ENCODE results near the gene PTPN7. TPM values are rescaled to one million over a fixed set of nuclear protein-coding genes. Genes with fewer than 3 reads are reported as not detected.

PTPN7 gene
- total RNA-seq, 1 donor from 2014 or later: not detected

DNA sequence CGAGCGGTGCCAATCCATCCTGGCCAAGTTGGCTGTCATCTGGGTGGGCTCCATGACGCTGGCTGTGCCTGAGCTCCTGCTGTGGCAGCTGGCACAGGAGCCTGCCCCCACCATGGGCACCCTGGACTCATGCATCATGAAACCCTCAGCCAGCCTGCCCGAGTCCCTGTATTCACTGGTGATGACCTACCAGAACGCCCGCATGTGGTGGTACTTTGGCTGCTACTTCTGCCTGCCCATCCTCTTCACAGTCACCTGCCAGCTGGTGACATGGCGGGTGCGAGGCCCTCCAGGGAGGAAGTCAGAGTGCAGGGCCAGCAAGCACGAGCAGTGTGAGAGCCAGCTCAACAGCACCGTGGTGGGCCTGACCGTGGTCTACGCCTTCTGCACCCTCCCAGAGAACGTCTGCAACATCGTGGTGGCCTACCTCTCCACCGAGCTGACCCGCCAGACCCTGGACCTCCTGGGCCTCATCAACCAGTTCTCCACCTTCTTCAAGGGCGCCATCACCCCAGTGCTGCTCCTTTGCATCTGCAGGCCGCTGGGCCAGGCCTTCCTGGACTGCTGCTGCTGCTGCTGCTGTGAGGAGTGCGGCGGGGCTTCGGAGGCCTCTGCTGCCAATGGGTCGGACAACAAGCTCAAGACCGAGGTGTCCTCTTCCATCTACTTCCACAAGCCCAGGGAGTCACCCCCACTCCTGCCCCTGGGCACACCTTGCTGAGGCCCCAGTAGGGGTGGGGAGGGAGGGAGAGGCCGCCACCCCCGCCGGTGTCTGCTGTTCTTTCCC lies 32.4 kb downstream of the PTPN7 start:
- TF ChIP-seq, protein P1, sequence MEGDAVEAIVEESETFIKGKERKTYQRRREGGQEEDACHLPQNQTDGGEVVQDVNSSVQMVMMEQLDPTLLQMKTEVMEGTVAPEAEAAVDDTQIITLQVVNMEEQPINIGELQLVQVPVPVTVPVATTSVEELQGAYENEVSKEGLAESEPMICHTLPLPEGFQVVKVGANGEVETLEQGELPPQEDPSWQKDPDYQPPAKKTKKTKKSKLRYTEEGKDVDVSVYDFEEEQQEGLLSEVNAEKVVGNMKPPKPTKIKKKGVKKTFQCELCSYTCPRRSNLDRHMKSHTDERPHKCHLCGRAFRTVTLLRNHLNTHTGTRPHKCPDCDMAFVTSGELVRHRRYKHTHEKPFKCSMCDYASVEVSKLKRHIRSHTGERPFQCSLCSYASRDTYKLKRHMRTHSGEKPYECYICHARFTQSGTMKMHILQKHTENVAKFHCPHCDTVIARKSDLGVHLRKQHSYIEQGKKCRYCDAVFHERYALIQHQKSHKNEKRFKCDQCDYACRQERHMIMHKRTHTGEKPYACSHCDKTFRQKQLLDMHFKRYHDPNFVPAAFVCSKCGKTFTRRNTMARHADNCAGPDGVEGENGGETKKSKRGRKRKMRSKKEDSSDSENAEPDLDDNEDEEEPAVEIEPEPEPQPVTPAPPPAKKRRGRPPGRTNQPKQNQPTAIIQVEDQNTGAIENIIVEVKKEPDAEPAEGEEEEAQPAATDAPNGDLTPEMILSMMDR (IDR thresholded peaks at IDR 0.05; ENCODE audit: unreplicated experiment): no peak
- no peaks in the 10 kb centered on the region for H3K9me3 Mint-ChIP-seq (ENCODE audit: low read depth)
- peaks cover 11% of the 10 kb centered on the region for H3K27me3 Mint-ChIP-seq
- H3K4me1 Mint-ChIP-seq (ENCODE audit: low read depth): no peaks in the 10 kb centered on the region
- no peaks in the 10 kb centered on the region for H3K36me3 Mint-ChIP-seq (ENCODE audit: insufficient read depth)
- H3K27ac Mint-ChIP-seq: no peak overlapping the region
- DNase-seq (ENCODE audit: low spot score, unreplicated experiment): no peak
- no peak overlapping the region for H3K4me3 Mint-ChIP-seq (ENCODE audit: low read depth)

DNA sequence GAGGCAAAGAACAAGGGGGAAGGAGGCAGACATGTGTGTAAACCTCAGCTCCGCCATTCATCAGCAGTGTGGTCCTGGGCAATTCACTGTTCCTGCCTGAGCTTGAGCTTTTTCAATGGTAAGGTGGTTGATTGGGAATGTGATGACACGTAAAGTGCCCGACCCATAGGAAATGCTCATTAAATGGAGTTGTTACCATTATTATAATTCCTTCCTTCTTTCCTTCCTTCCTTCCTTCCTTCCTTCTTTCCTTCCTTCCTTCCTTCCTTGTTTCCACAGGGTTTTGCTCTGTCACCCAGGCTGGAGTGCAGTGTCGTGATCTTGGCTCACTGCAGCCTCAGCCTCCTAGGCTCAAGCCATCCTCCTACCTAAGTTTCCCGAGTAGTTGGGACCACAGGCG lies 33.3 kb downstream of the PTPN7 start:
- H3K27me3 Mint-ChIP-seq: peaks cover 11% of the 10 kb centered on the region
- TF ChIP-seq, protein P1 (IDR thresholded peaks at IDR 0.05; ENCODE audit: unreplicated experiment): no peak
- no peaks in the 10 kb centered on the region for H3K4me1 Mint-ChIP-seq (ENCODE audit: low read depth)
- DNase-seq (ENCODE audit: low spot score, unreplicated experiment): no peak
- no peak overlapping the region for H3K4me3 Mint-ChIP-seq (ENCODE audit: low read depth)
- no peaks in the 10 kb centered on the region for H3K9me3 Mint-ChIP-seq (ENCODE audit: low read depth)
- H3K36me3 Mint-ChIP-seq (ENCODE audit: insufficient read depth): no peaks in the 10 kb centered on the region
- H3K27ac Mint-ChIP-seq: no peak overlapping the region

DNA sequence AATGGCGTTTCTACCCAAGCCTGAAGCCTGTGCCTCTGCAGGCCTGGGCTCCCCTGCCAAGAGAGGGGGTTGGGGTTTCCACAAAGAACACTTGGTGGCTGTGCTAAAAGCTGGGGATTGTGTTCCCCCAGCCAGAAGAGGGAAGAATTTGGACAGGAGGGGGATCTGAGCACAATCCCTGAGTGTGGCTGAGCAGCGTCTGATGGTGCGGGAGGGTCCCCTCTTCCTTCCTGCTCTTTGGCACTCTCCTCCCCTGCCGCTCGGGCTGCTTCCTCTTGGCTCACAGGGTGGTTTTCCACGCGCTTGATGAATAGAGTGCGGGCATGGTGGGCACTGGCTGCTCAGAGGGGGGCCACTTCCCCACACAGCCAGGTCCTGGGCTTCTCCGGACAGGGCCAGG lies 34.0 kb downstream of the PTPN7 start:
- Mint-ChIP-seq H3K27ac (no peak overlapping the region), H3K9me3 (ENCODE audit: low read depth) (no peaks in the 10 kb centered on the region), H3K4me1 (ENCODE audit: low read depth) (no peaks in the 10 kb centered on the region), H3K36me3 (ENCODE audit: insufficient read depth) (no peaks in the 10 kb centered on the region), H3K27me3 (peaks cover 16% of the 10 kb centered on the region), H3K4me3 (ENCODE audit: low read depth) (no peak overlapping the region)
- DNase-seq (ENCODE audit: low spot score, unreplicated experiment): no peak
- TF ChIP-seq, protein P1 (IDR thresholded peaks at IDR 0.05; ENCODE audit: unreplicated experiment): no peak

DNA sequence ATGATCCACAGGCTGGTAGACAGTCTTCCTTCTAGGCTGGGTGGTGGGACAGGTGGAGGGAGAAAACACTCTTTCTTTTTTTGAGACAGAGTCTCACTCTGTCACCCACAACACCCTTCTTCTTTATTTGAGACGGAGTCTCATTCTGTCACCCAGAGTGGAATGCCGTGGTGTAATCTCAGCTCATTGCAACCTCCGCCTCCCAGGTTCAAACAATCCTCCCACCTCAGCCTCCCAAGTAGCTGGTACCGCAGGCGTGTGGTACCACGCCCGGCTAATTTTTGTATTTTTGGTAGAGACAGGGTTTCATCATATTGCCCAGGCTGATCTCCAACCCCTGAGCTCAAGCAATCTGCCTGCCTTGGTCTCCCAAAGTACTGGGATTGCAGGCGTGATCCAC lies 34.8 kb downstream of the PTPN7 start:
- H3K27ac Mint-ChIP-seq: peak overlapping the region; percentile 48
- no peak overlapping the region for H3K4me3 Mint-ChIP-seq (ENCODE audit: low read depth)
- H3K9me3 Mint-ChIP-seq (ENCODE audit: low read depth): no peaks in the 10 kb centered on the region
- H3K4me1 Mint-ChIP-seq (ENCODE audit: low read depth): no peaks in the 10 kb centered on the region
- H3K27me3 Mint-ChIP-seq: peaks cover 20% of the 10 kb centered on the region
- H3K36me3 Mint-ChIP-seq (ENCODE audit: insufficient read depth): no peaks in the 10 kb centered on the region
- no peak for DNase-seq (ENCODE audit: low spot score, unreplicated experiment)
- TF ChIP-seq, protein P1 (IDR thresholded peaks at IDR 0.05; ENCODE audit: unreplicated experiment): no peak

DNA sequence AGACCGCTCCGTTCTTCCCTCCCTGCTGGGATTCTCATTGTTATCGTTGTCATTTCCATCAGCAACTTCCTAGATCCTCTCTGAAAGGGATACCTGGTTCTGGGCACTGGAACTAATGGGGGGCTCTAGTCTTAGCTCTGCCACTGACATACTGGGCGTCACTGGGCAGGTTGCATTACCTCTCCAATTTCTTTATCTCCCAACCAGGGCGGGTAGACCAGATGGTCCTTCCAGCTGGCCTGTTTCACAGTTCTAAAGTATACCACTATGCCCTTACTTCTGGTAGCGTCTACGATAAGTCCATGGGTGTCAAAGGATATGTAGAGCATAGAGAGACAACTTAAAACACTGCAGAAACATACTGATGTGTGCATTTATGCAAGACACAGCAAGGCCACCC lies 36.3 kb downstream of the PTPN7 start:
- Mint-ChIP-seq H3K27ac (no peak overlapping the region), H3K27me3 (peaks cover 20% of the 10 kb centered on the region), H3K4me3 (ENCODE audit: low read depth) (no peak overlapping the region), H3K4me1 (ENCODE audit: low read depth) (no peaks in the 10 kb centered on the region), H3K36me3 (ENCODE audit: insufficient read depth) (no peaks in the 10 kb centered on the region), H3K9me3 (ENCODE audit: low read depth) (no peaks in the 10 kb centered on the region)
- TF ChIP-seq, protein P1 (IDR thresholded peaks at IDR 0.05; ENCODE audit: unreplicated experiment): no peak
- no peak for DNase-seq (ENCODE audit: low spot score, unreplicated experiment)

Measured in progenitor cell of endocrine pancreas (in vitro differentiated cells).